ENCODE data around the gene COPB2. TPM values are rescaled to one million over a fixed set of nuclear protein-coding genes. Genes with fewer than 3 reads are reported as not detected.

COPB2 gene
- total and polyA plus RNA-seq, 8 donors = 133 to 169 (median 157) TPM

GRCh38 chr3:139358841-139359562 is 30.4 kb downstream of the COPB2 start:
- ATAC-seq (no peak), DNase-seq (no peak)
- intact Hi-C loops (cut with DNase I) = no loop called here
- H3K27ac ChIP-seq = no peak overlapping the region
- no peak overlapping the region for H3K4me3 ChIP-seq
- no peaks in the 10 kb centered on the region for H3K27me3 ChIP-seq
- TF ChIP-seq, protein P1, sequence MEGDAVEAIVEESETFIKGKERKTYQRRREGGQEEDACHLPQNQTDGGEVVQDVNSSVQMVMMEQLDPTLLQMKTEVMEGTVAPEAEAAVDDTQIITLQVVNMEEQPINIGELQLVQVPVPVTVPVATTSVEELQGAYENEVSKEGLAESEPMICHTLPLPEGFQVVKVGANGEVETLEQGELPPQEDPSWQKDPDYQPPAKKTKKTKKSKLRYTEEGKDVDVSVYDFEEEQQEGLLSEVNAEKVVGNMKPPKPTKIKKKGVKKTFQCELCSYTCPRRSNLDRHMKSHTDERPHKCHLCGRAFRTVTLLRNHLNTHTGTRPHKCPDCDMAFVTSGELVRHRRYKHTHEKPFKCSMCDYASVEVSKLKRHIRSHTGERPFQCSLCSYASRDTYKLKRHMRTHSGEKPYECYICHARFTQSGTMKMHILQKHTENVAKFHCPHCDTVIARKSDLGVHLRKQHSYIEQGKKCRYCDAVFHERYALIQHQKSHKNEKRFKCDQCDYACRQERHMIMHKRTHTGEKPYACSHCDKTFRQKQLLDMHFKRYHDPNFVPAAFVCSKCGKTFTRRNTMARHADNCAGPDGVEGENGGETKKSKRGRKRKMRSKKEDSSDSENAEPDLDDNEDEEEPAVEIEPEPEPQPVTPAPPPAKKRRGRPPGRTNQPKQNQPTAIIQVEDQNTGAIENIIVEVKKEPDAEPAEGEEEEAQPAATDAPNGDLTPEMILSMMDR (IDR thresholded peaks at IDR 0.05) = no peak
- H3K4me1 ChIP-seq = no peaks in the 10 kb centered on the region
- H3K36me3 ChIP-seq = peaks cover 15 to 100% of the 10 kb centered on the region in 2 donors
- H3K9me3 ChIP-seq = no peaks in the 10 kb centered on the region

GRCh38 chr3:139357899-139358298 is 31.5 kb downstream of the COPB2 start:
- H3K27me3 ChIP-seq = no peaks in the 10 kb centered on the region
- H3K36me3 ChIP-seq = peaks cover 12 to 100% of the 10 kb centered on the region in 2 donors
- DNase-seq = no peak
- intact Hi-C loops (cut with DNase I) = no loop called here
- no peak overlapping the region for H3K27ac ChIP-seq
- TF ChIP-seq, protein P1 (IDR thresholded peaks at IDR 0.05) = no peak
- no peaks in the 10 kb centered on the region for H3K4me1 ChIP-seq
- no peak for ATAC-seq
- no peaks in the 10 kb centered on the region for H3K9me3 ChIP-seq
- H3K4me3 ChIP-seq = no peak overlapping the region

DNA sequence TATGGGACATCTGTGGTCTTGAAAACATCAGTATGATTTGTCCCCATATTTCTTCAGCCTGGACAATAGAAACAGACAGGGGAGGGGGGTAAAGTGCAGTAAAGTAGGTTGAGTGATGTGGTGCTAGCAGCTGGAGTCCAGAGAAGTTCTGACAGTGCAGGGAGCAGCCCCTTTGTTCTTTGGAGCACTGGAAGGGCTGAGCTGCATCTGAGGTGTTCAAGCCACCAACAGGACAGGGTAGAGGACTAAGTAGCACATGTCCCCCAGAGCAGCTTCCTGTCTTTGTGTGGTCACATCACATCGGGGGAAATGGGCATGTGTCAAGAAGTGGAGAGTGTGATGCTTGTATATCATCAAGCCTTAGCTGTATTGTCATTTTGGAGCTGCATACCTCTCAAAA is 33.6 kb downstream of the COPB2 start:
- H3K4me1 ChIP-seq = no peaks in the 10 kb centered on the region
- peaks cover 12 to 100% of the 10 kb centered on the region in 2 donors for H3K36me3 ChIP-seq
- no peak for ATAC-seq
- H3K4me3 ChIP-seq = no peak overlapping the region
- no peak overlapping the region for H3K27ac ChIP-seq
- H3K9me3 ChIP-seq = no peaks in the 10 kb centered on the region
- no peaks in the 10 kb centered on the region for H3K27me3 ChIP-seq
- no peak for DNase-seq
- TF ChIP-seq, protein P1 (IDR thresholded peaks at IDR 0.05) = no peak
- intact Hi-C loops (cut with DNase I) = no loop called here

GRCh38 chr3:139355476-139355875 is 34.0 kb downstream of the COPB2 start:
- TF ChIP-seq, protein P1 (IDR thresholded peaks at IDR 0.05) = no peak
- Histone ChIP-seq H3K27me3 (no peaks in the 10 kb centered on the region), H3K9me3 (no peaks in the 10 kb centered on the region), H3K4me3 (no peak overlapping the region), H3K4me1 (no peaks in the 10 kb centered on the region), H3K27ac (no peak overlapping the region), H3K36me3 (peaks cover 12 to 100% of the 10 kb centered on the region in 2 donors)
- DNase-seq (no peak), ATAC-seq (no peak)
- intact Hi-C loops (cut with DNase I) = no loop called here

DNA sequence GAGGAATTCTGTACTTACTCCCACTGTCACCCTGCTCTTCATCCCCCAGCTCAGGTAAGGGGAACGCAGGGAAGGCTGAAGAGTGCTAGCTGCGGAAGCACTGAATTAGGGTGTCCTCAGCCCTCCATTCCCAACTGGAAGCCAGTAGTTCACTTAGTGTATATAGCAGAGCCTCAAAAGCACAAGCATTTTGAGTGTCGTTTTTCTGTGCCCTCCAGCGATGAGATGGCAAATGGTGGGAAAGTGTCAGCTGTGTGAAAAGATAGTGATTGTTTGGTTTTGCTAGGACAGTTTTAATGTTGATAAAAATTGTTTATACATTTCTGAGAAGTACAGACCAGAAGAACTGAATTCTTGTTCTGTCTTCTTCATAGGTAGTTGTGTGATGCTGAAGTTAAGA is 34.8 kb downstream of the COPB2 start:
- Histone ChIP-seq H3K9me3 (no peaks in the 10 kb centered on the region), H3K4me1 (no peaks in the 10 kb centered on the region), H3K36me3 (peaks cover 4 to 100% of the 10 kb centered on the region in 2 donors), H3K27ac (no peak overlapping the region), H3K27me3 (no peaks in the 10 kb centered on the region), H3K4me3 (no peak overlapping the region)
- DNase-seq = no peak
- intact Hi-C loops (cut with DNase I) = no loop called here
- ATAC-seq = no peak
- TF ChIP-seq, protein P1 (IDR thresholded peaks at IDR 0.05) = no peak

Measured in left lung (tissue), 10 donors.